Activated gamma-delta T cell treated with Interleukin-2 at 50 U/mL for 16 hours (primary cell): Measurements from ENCODE around the gene UBC.
"Not testable (repeated sequence)": the region's sequence is repeated elsewhere in the genome, so short reads cannot be mapped to it uniquely, and the experiment has no call there.

Experiments
- DNase-seq: peaks from one replicate; pipeline ENCODE4 v3.0.0-alpha.2; 2020

The UBC gene

GRCh38 chr12:124930586-124930985, 16.1 kb upstream of the UBC start:
- DNase-seq, result no peak

GRCh38 chr12:124929649-124930419, 15.4 kb upstream of the UBC start:
- no peak for DNase-seq

GRCh38 chr12:124928912-124929530, 14.6 kb upstream of the UBC start:
- no peak for DNase-seq

- DNase-seq, result no peak
Measured at GRCh38 chr12:124928095-124928911, 13.9 kb upstream of the UBC start.

- peak; percentile 87 for DNase-seq
Measured at GRCh38 chr12:124927201-124928094, 13.0 kb upstream of the UBC start.

- DNase-seq, result not testable (repeated sequence)
Measured at GRCh38 chr12:124925782-124926181, 11.3 kb upstream of the UBC start.

GRCh38 chr12:124925117-124925516, 10.7 kb upstream of the UBC start:
- DNase-seq, result no peak

- no peak for DNase-seq
Measured at GRCh38 chr12:124923905-124924734, 9.7 kb upstream of the UBC start.

- DNase-seq, result peak; percentile 44
Measured at GRCh38 chr12:124921200-124922031, 7.0 kb upstream of the UBC start.

GRCh38 chr12:124920353-124920935, 6.0 kb upstream of the UBC start:
- DNase-seq, result no peak

GRCh38 chr12:124919521-124920352, 5.3 kb upstream of the UBC start:
- DNase-seq, result no peak

- DNase-seq, result not testable (repeated sequence)
Measured at GRCh38 chr12:124918622-124918988, 4.2 kb upstream of the UBC start.

GRCh38 chr12:124917841-124918621, 3.6 kb upstream of the UBC start:
- no peak for DNase-seq

GRCh38 chr12:124917135-124917840, 2.8 kb upstream of the UBC start:
- DNase-seq, result peak; percentile 90

- peak; percentile 32 for DNase-seq
Measured at GRCh38 chr12:124916374-124917134, 2.1 kb upstream of the UBC start.

- DNase-seq, result no peak
Measured at GRCh38 chr12:124915239-124916236, 1.1 kb upstream of the UBC start.
